Thyroid gland (tissue), 4 donors: ENCODE results near the gene TAF8.

Source experiments
- CTCF ChIP-seq, 6 experiments: fragments of 200-600 bp in 3 of 6; fragments of 450-650 bp in 3 of 6; sonication (generic) in 3 of 6; IDR thresholded peaks; one replicate each; pipeline ENCODE4 v1.5.1; 2016 to 2019; ENCODE audit warnings: antibody characterized with exemption in 6 of 6, mild to moderate bottlenecking in 2 of 6, inconsistent platforms in 1 of 6, moderate library complexity in 1 of 6
- POLR2A ChIP-seq, 2 donors: fragments of 450-650 bp; IDR thresholded peaks; one replicate each; pipeline ENCODE4 v1.6.1; 2017; ENCODE audit warnings: antibody characterized with exemption in 2 of 2, mild to moderate bottlenecking in 2 of 2, moderate library complexity in 1 of 2

GRCh38 chr6:42100029-42100901 lies 49.9 kb downstream of the TAF8 start:
- no peak for TF ChIP-seq CTCF (IDR thresholded peaks at IDR 0.05)
- TF ChIP-seq POLR2A (IDR thresholded peaks at IDR 0.05): no peak
